H4 (cell line): ENCODE measurements around the gene RRAD. TPM values are rescaled to one million over a fixed set of nuclear protein-coding genes. Genes with fewer than 3 reads are reported as not detected.

Source experiments
- DNase-seq: peaks from one replicate; pipeline ENCODE4 v3.0.0-alpha.2; 2015; ENCODE audit warnings: low spot score
- total RNA-seq: library from RNA; depleted of rRNA; stranded (reverse); fragments of >200 nt; shearing (Covaris generic); gene quantifications from 2 replicates; pipeline ENCODE4 v1.2.3, GENCODE V29; 2014; rRNA removed

RRAD gene
- total RNA-seq, 1 experiment from 2014 or later, result not detected

GRCh38 chr16:66881014-66881417, 44.3 kb downstream of the RRAD start:
- DNase-seq, result no peak

- DNase-seq, result peak; percentile 90
Observed at GRCh38 chr16:66880288-66881013, 44.9 kb downstream of the RRAD start, which contains the start of gene PDP2. TSS of gene PDP2 (plus strand) at chr16:66880515. CDS start at chr16:66884285, 3,770 bp downstream.

- no peak for DNase-seq
Observed at GRCh38 chr16:66878067-66878466, 47.3 kb downstream of the RRAD start.

- peak; percentile 36 for DNase-seq
Observed at GRCh38 chr16:66874079-66874775, 51.1 kb downstream of the RRAD start.

GRCh38 chr16:66873685-66874055, 51.7 kb downstream of the RRAD start:
- DNase-seq, result peak; percentile 29

GRCh38 chr16:66872943-66873684, 52.2 kb downstream of the RRAD start:
- DNase-seq, result peak; percentile 100

- no peak for DNase-seq
Observed at GRCh38 chr16:66872559-66872942, 52.8 kb downstream of the RRAD start.

GRCh38 chr16:66871840-66872239, 53.5 kb downstream of the RRAD start:
- DNase-seq, result no peak

Other genes starting within 250 kb of the RRAD start
- gene CMTM4, start 228.8 kb downstream of the RRAD start, total RNA-seq, result 22.7 and 23.4 TPM in 2 replicates
- 47.7 and 52.8 TPM in 2 replicates for gene DYNC1LI2, start 173.9 kb downstream of the RRAD start, total RNA-seq
- 0.27 TPM in 1 of 2 replicates, not detected in the other for gene TERB1, start 124.0 kb downstream of the RRAD start, total RNA-seq
- 132 and 142 TPM in 2 replicates for gene NAE1, start 94.6 kb downstream of the RRAD start, total RNA-seq
- gene CA7, start 81.1 kb downstream of the RRAD start, total RNA-seq, result not detected in 2 replicates
- 9.8 and 20.3 TPM in 2 replicates for gene PDP2, start 45.0 kb downstream of the RRAD start, total RNA-seq
- gene CDH16, start 6.7 kb downstream of the RRAD start, total RNA-seq, result not detected in 2 replicates
- 207 and 213 TPM in 2 replicates for gene CIAO2B, start 8.9 kb upstream of the RRAD start, total RNA-seq
- gene CES2, start 10.0 kb upstream of the RRAD start, total RNA-seq, result 13.8 and 15.6 TPM in 2 replicates
- 0.68 and 1.2 TPM in 2 replicates for gene CES3, start 35.7 kb upstream of the RRAD start, total RNA-seq
- not detected in 2 replicates for gene CES4A, start 63.1 kb upstream of the RRAD start, total RNA-seq
- gene CBFB, start 103.6 kb upstream of the RRAD start, total RNA-seq, result 68.0 and 81.0 TPM in 2 replicates
- 13.8 and 14.8 TPM in 2 replicates for gene PHAF1, start 184.4 kb upstream of the RRAD start, total RNA-seq
- 21.2 and 21.6 TPM in 2 replicates for gene B3GNT9, start 225.5 kb upstream of the RRAD start, total RNA-seq
- 13.6 and 17.9 TPM in 2 replicates for gene TRADD, start 234.4 kb upstream of the RRAD start, total RNA-seq
- 1.3 and 3.3 TPM in 2 replicates for gene FBXL8, start 234.4 kb upstream of the RRAD start, total RNA-seq
- gene HSF4, start 239.2 kb upstream of the RRAD start, total RNA-seq, result 0.50 TPM in 1 of 2 replicates, not detected in the other
- gene NOL3, start 245.0 kb upstream of the RRAD start, total RNA-seq, result 39.4 and 47.9 TPM in 2 replicates